IMR-90 (cell line): ENCODE results near the gene MRC2.

Experiments
- CEBPB ChIP-seq: IDR thresholded peaks from 2 replicates; pipeline ENCODE4 v1.6.1; 2012; ENCODE audit warnings: low read depth, low read length, improper control_type of control experiment
- CHD1 ChIP-seq: IDR thresholded peaks from 2 replicates; pipeline ENCODE4 v1.6.1; 2012; ENCODE audit warnings: low read depth, low read length, improper control_type of control experiment
- MAFK ChIP-seq: IDR thresholded peaks from 2 replicates; pipeline ENCODE4 v1.6.1; 2012; ENCODE audit warnings: low read depth, low read length, improper control_type of control experiment
- MAZ ChIP-seq: IDR thresholded peaks from 2 replicates; pipeline ENCODE4 v1.6.1; 2012; ENCODE audit warnings: low read depth, mild to moderate bottlenecking, low read length, improper control_type of control experiment, moderate library complexity, borderline replicate concordance
- NFE2L2 ChIP-seq: fragments of 150-350 bp; IDR thresholded peaks from 2 replicates; pipeline ENCODE4 v1.6.1; 2016; ENCODE audit warnings: low read depth, mild to moderate bottlenecking, low read length
- POLR2A ChIP-seq: IDR thresholded peaks from 2 replicates; pipeline ENCODE4 v1.6.1; 2012; ENCODE audit warnings: mild to moderate bottlenecking, low read depth, low read length
- RAD21 ChIP-seq: IDR thresholded peaks from 2 replicates; pipeline ENCODE4 v1.6.1; 2012; ENCODE audit warnings: low read length, improper control_type of control experiment
- RCOR1 ChIP-seq: IDR thresholded peaks from 2 replicates; pipeline ENCODE4 v1.6.1; 2012; ENCODE audit warnings: mild to moderate bottlenecking, low read length, improper control_type of control experiment; ENCODE audit not compliant: insufficient replicate concordance
- RFX5 ChIP-seq: IDR thresholded peaks from 2 replicates; pipeline ENCODE4 v1.8.0; 2012; ENCODE audit warnings: low read depth, mild to moderate bottlenecking, low read length, moderate library complexity
- SMC3 ChIP-seq: fragments of 150-350 bp; IDR thresholded peaks from 2 replicates; pipeline ENCODE4 v1.6.1; 2016; ENCODE audit warnings: low read depth, mild to moderate bottlenecking, antibody characterized with exemption, low read length, moderate library complexity
- TF ChIP-seq, protein P1 (sequence below): conservative IDR thresholded peaks from 2 replicates; pipeline ENCODE4 v1.5.1; 2012; ENCODE audit warnings: mild to moderate bottlenecking, low read depth, low read length, improper control_type of control experiment
- TF ChIP-seq, protein P2 (sequence below): fragments of 150-350 bp; IDR thresholded peaks from 2 replicates; pipeline ENCODE4 v1.6.1; 2016; ENCODE audit warnings: low read depth, mild to moderate bottlenecking, low read length, moderate library complexity, borderline replicate concordance

DNA sequence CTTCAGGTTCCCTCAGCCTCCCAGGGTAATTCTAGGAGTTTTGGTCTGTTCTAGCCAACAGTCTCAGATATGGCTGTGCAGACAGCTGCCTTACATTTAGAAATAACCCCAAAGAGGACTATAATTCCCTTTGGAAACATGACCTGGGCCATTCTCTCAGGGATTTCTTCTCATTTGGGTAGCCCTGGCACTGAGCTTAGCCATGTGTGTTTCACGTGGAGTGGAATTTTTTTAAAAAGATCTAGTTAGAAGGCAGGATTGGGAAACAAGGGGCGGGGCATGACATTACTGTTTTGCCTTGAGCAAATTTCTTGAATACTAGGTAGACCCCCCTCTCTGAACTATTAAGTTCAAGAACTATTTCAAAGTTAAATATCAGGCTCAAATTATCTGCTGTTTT, 29.6 kb upstream of the MRC2 start:
- TF ChIP-seq, protein P1, sequence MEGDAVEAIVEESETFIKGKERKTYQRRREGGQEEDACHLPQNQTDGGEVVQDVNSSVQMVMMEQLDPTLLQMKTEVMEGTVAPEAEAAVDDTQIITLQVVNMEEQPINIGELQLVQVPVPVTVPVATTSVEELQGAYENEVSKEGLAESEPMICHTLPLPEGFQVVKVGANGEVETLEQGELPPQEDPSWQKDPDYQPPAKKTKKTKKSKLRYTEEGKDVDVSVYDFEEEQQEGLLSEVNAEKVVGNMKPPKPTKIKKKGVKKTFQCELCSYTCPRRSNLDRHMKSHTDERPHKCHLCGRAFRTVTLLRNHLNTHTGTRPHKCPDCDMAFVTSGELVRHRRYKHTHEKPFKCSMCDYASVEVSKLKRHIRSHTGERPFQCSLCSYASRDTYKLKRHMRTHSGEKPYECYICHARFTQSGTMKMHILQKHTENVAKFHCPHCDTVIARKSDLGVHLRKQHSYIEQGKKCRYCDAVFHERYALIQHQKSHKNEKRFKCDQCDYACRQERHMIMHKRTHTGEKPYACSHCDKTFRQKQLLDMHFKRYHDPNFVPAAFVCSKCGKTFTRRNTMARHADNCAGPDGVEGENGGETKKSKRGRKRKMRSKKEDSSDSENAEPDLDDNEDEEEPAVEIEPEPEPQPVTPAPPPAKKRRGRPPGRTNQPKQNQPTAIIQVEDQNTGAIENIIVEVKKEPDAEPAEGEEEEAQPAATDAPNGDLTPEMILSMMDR = no peak
- TF ChIP-seq, protein P2, sequence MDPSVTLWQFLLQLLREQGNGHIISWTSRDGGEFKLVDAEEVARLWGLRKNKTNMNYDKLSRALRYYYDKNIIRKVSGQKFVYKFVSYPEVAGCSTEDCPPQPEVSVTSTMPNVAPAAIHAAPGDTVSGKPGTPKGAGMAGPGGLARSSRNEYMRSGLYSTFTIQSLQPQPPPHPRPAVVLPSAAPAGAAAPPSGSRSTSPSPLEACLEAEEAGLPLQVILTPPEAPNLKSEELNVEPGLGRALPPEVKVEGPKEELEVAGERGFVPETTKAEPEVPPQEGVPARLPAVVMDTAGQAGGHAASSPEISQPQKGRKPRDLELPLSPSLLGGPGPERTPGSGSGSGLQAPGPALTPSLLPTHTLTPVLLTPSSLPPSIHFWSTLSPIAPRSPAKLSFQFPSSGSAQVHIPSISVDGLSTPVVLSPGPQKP = no peak
- TF ChIP-seq CEBPB = no peak
- TF ChIP-seq RAD21 = no peak
- no peak for TF ChIP-seq SMC3
- TF ChIP-seq POLR2A = no peak
- no peak for TF ChIP-seq NFE2L2
- TF ChIP-seq MAZ = no peak
- TF ChIP-seq RCOR1 = no peak
- TF ChIP-seq MAFK = no peak
- TF ChIP-seq CHD1 = no peak
- TF ChIP-seq RFX5 = no peak
